GM10266 (cell line): ENCODE data around the gene CA10.

Source experiments
- DNase-seq: peaks from one replicate; pipeline ENCODE4 v3.0.0; 2012; ENCODE audit errors: extremely low spot score
- TF ChIP-seq, protein P1 (sequence below): IDR thresholded peaks from 2 replicates; pipeline ENCODE4 v1.5.1; 2012; ENCODE audit warnings: mild to moderate bottlenecking, low read depth; ENCODE audit not compliant: control insufficient read depth, insufficient read depth; ENCODE audit errors: missing control alignments

Gene CA10

DNA sequence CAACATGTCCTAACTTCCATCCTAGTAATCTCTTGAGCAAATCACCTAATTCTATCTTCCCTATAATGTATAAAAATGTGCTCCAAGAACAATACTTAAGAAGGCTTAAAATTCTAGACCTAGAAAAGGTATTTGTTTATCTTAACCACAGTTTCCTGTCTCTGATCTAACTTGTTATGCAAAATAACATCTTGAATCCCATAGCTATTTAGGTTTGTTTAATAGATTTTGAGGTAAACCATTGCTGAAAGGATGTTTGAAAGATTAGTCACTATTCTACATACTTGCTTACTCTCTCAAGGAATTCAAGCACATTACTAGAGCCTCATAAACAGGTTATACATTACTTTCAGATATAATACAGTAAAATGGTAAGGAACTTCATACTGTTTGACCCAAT lies 13.0 kb downstream of the CA10 start:
- DNase-seq: no peak
- TF ChIP-seq, protein P1, sequence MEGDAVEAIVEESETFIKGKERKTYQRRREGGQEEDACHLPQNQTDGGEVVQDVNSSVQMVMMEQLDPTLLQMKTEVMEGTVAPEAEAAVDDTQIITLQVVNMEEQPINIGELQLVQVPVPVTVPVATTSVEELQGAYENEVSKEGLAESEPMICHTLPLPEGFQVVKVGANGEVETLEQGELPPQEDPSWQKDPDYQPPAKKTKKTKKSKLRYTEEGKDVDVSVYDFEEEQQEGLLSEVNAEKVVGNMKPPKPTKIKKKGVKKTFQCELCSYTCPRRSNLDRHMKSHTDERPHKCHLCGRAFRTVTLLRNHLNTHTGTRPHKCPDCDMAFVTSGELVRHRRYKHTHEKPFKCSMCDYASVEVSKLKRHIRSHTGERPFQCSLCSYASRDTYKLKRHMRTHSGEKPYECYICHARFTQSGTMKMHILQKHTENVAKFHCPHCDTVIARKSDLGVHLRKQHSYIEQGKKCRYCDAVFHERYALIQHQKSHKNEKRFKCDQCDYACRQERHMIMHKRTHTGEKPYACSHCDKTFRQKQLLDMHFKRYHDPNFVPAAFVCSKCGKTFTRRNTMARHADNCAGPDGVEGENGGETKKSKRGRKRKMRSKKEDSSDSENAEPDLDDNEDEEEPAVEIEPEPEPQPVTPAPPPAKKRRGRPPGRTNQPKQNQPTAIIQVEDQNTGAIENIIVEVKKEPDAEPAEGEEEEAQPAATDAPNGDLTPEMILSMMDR: no peak

DNA sequence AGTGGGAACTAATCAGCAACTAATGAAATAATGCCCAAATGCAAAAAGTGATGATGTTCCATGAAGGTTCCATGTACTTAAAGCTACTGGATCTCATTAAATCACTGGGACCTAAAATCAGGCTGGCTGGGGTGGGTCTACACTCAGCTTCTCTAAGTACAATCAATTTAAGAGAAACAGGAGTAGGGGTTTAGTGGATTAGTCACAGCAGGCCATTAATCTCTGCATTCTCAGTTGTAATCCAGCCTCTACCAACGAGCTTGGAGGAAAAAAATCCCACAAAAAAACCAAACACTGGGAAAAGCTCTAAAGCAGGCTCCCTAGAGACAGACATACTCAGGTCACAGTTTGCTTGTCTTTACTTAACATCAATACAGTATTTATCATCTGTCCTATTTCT lies 15.0 kb downstream of the CA10 start:
- TF ChIP-seq, protein P1: no peak
- no peak for DNase-seq

DNA sequence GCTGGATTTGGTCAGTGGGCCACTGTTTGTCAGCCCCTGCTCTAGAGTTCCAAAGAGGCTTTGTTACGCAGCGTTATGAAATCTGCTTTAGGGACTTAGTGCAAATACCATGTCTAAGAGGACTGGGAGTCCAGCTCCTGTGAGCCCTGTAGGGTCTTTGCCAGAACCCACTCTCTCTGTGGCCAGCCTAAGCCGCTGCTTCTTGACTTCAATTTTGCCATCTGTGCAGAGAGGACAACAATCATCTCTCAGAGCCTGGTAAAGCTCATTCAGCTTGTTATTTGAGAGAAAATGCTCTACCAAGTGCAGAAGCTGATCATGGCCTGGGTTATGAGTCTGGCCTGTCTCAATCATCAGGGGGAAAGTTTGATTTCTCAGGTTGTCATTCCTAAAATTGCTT lies 17.9 kb downstream of the CA10 start:
- TF ChIP-seq, protein P1: no peak
- DNase-seq: no peak

DNA sequence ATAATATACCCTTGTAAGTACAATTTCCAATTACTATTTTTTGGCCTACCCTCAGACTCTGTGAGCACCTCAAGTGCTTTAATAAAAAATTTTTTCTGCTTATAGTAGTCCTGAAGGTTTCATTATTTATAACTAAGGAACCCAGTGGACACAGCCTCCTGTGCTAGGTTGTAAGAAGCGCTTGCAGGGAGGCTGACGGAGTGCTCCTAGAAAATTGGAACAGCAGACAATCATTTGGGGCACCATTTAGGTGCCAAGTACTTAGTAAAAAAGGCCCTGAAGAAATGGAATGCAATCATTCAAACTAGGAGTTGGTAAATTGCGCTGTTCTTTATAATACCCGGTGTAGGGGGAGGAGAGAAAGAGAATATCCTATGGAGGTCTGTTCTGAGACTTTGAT lies 19.8 kb downstream of the CA10 start:
- no peak for DNase-seq

DNA sequence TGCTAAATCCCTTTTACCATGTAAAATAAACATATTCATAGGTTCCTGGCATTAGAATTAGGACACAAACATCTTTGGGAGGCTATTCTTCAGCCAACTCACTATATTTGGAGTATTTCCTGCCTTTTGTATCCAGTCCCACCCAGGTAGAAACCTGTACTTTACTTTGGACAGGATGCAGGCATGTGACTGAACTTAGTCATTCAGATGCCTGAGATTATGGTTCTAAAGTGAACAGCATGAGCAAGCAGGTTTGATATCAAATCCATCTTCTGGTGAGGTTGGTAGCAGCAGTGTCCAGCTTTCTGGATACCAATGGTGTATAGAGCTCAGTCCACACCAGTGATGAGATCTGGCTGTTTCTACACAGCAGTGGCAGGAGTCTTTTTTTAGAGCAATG lies 20.2 kb downstream of the CA10 start:
- TF ChIP-seq, protein P1: no peak

More for the DNA sequence above, 19.8 kb downstream of the CA10 start:
- TF ChIP-seq, protein P1: no peak

DNA sequence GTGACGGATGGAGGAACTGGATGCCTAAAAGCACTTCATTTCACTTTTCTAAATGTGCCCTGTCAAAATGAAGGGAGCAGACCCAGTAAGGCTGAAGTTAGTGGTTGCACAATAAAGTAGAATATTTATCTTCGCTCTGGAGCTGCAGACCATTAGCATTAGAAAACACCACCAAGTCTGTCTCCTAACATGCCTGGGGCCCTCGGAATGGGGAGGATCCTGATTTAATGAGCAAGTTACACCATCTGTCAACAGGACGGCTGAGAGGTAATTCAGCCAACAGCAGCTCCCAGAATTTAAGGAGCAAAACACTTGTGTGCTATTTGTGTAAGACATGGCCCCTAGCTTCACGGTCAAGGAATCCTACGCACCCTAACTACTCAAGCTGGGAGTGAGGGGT lies 22.3 kb downstream of the CA10 start:
- DNase-seq: no peak

More for the DNA sequence above, 20.2 kb downstream of the CA10 start:
- DNase-seq: no peak

DNA sequence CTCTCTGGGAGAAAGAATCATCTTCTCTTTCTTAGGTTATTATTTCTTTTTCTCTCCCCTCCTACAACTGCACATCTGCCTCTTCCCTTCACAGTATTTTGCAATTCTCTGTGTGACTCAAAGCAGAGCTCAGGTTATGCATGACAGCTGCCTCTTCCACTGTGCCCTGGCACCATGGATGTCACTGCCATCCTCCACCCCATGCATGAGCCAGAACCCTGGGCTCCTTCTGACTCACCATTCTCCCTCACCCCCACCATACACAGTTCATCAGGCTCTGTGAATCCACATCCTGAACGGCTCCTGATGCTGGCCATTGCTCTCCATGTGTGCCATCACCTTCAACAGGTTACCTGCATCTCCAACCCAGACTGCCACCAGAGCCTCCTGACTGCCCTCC lies 23.9 kb downstream of the CA10 start:
- TF ChIP-seq, protein P1: no peak

More for the DNA sequence above, 22.3 kb downstream of the CA10 start:
- TF ChIP-seq, protein P1: no peak

More for the DNA sequence above, 23.9 kb downstream of the CA10 start:
- DNase-seq: no peak
